Type B pancreatic cell (in vitro differentiated cells): Measurements from ENCODE around the gene TMEM87A. TPM values are rescaled to one million over a fixed set of nuclear protein-coding genes. Genes with fewer than 3 reads are reported as not detected.

Source experiments
- DNase-seq: peaks from one replicate; pipeline ENCODE4 v3.0.0; 2021; ENCODE audit warnings: mixed read lengths; ENCODE audit not compliant: unreplicated experiment; ENCODE audit errors: extremely low spot score
- H3K27ac Mint-ChIP-seq: 2 replicates; pipeline ENCODE4 v1.8.0; 2021; ENCODE audit warnings: mild to moderate bottlenecking, mixed read lengths
- H3K27me3 Mint-ChIP-seq: 2 replicates; pipeline ENCODE4 v1.8.0; 2021; ENCODE audit warnings: mixed read lengths
- H3K36me3 Mint-ChIP-seq: 2 replicates; pipeline ENCODE4 v1.8.0; 2021; ENCODE audit warnings: mixed read lengths
- H3K4me1 Mint-ChIP-seq: one replicate; pipeline ENCODE4 v1.8.0; 2021; ENCODE audit warnings: mixed read lengths; ENCODE audit not compliant: unreplicated experiment
- H3K4me3 Mint-ChIP-seq: 2 replicates; pipeline ENCODE4 v1.8.0; 2021; ENCODE audit warnings: mild to moderate bottlenecking, mixed read lengths
- H3K9me3 Mint-ChIP-seq: 2 replicates; pipeline ENCODE4 v1.8.0; 2021; ENCODE audit warnings: mixed read lengths
- CTCF ChIP-seq: fragments of 200-600 bp; sonication (generic); conservative IDR thresholded peaks from 2 replicates; pipeline ENCODE4 v1.5.0; 2021; ENCODE audit warnings: antibody characterized with exemption, mild to moderate bottlenecking
- total RNA-seq: library from RNA; stranded (reverse); gene quantifications from 2 replicates; pipeline ENCODE4 v1.2.1, GENCODE V29; 2021; ENCODE audit warnings: low replicate concordance

The TMEM87A gene
- total RNA-seq, 1 donor from 2014 or later, result 44.3 TPM

GRCh38 chr15:42193383-42193782, 79.8 kb downstream of the TMEM87A start:
- H3K27me3 Mint-ChIP-seq, result no peaks in the 10 kb centered on the region
- DNase-seq, result no peak
- H3K9me3 Mint-ChIP-seq, result no peaks in the 10 kb centered on the region
- no peak overlapping the region for H3K27ac Mint-ChIP-seq
- no peak overlapping the region for H3K4me3 Mint-ChIP-seq
- H3K36me3 Mint-ChIP-seq, result peaks cover 26% of the 10 kb centered on the region
- H3K4me1 Mint-ChIP-seq, result no peaks in the 10 kb centered on the region
- TF ChIP-seq CTCF, result no peak

- no peak overlapping the region for H3K27ac Mint-ChIP-seq
- no peak overlapping the region for H3K4me3 Mint-ChIP-seq
- no peaks in the 10 kb centered on the region for H3K27me3 Mint-ChIP-seq
- H3K9me3 Mint-ChIP-seq, result no peaks in the 10 kb centered on the region
- no peak for TF ChIP-seq CTCF
- DNase-seq, result no peak
- H3K4me1 Mint-ChIP-seq, result no peaks in the 10 kb centered on the region
- peaks cover 25% of the 10 kb centered on the region for H3K36me3 Mint-ChIP-seq
Measured at GRCh38 chr15:42191610-42192346, 81.5 kb downstream of the TMEM87A start.

- Mint-ChIP-seq H3K36me3 (peaks cover 21% of the 10 kb centered on the region), H3K27ac (no peak overlapping the region), H3K4me1 (no peaks in the 10 kb centered on the region), H3K4me3 (no peak overlapping the region), H3K27me3 (no peaks in the 10 kb centered on the region), H3K9me3 (no peaks in the 10 kb centered on the region)
- TF ChIP-seq CTCF, result no peak
- DNase-seq, result no peak
Measured at GRCh38 chr15:42190370-42190769, 82.9 kb downstream of the TMEM87A start.

- Mint-ChIP-seq H3K27me3 (no peaks in the 10 kb centered on the region), H3K4me3 (no peak overlapping the region), H3K9me3 (no peaks in the 10 kb centered on the region), H3K4me1 (no peaks in the 10 kb centered on the region), H3K36me3 (peaks cover 29% of the 10 kb centered on the region), H3K27ac (no peak overlapping the region)
- no peak for TF ChIP-seq CTCF
- no peak for DNase-seq
Measured at GRCh38 chr15:42185801-42186200, 87.4 kb downstream of the TMEM87A start.

- H3K36me3 Mint-ChIP-seq, result peaks cover 21% of the 10 kb centered on the region
- no peak for DNase-seq
- no peaks in the 10 kb centered on the region for H3K27me3 Mint-ChIP-seq
- no peak for TF ChIP-seq CTCF
- H3K4me1 Mint-ChIP-seq, result no peaks in the 10 kb centered on the region
- H3K9me3 Mint-ChIP-seq, result no peaks in the 10 kb centered on the region
- H3K27ac Mint-ChIP-seq, result no peak overlapping the region
- no peak overlapping the region for H3K4me3 Mint-ChIP-seq
Measured at GRCh38 chr15:42184736-42185135, 88.5 kb downstream of the TMEM87A start.
